Measurements from ENCODE around the gene ICE2. TPM values are rescaled to one million over a fixed set of nuclear protein-coding genes. Genes with fewer than 3 reads are reported as not detected.

ICE2 gene
- total RNA-seq, 4 donors from 2014 or later = 22.2 to 36.4 (median 26.2) TPM

- ATAC-seq (ENCODE audit: low FRiP score) = peak; percentile 70
- no peak for TF ChIP-seq CTCF (IDR thresholded peaks at IDR 0.05)
- DNase-seq (ENCODE audit: low spot score) = no peak
Measured at GRCh38 chr15:60390871-60391501, 88.0 kb downstream of the ICE2 start.

DNA sequence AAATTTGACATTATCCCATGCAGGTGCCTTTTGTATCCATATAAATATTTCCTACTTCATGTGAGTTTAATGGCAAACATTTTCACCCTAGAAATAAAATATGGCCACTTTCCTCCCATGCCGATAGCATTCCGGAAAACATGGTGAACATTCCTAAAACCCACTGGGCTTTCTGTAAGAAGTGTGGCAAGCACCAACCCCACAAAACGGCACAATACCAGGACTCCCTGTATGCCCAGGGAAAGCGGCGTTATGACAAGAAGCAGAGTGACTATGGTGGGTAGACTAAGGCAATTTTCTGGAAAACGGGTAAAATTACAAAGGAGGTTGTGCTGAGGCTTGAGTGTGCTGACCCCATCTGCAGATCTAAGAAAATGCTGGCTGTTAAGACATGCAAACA lies 88.7 kb downstream of the ICE2 start:
- ATAC-seq (ENCODE audit: low FRiP score) (no peak), DNase-seq (ENCODE audit: low spot score) (no peak)
- TF ChIP-seq CTCF (IDR thresholded peaks at IDR 0.05) = no peak

- DNase-seq (ENCODE audit: low spot score) (no peak), ATAC-seq (ENCODE audit: low FRiP score) (no peak)
- no peak for TF ChIP-seq CTCF (IDR thresholded peaks at IDR 0.05)
Measured at GRCh38 chr15:60389261-60390077, 89.5 kb downstream of the ICE2 start.

- TF ChIP-seq CTCF (IDR thresholded peaks at IDR 0.05) = no peak
- ATAC-seq (ENCODE audit: low FRiP score) (no peak), DNase-seq (ENCODE audit: low spot score) (no peak)
Measured at GRCh38 chr15:60387321-60387720, 91.6 kb downstream of the ICE2 start.

DNA sequence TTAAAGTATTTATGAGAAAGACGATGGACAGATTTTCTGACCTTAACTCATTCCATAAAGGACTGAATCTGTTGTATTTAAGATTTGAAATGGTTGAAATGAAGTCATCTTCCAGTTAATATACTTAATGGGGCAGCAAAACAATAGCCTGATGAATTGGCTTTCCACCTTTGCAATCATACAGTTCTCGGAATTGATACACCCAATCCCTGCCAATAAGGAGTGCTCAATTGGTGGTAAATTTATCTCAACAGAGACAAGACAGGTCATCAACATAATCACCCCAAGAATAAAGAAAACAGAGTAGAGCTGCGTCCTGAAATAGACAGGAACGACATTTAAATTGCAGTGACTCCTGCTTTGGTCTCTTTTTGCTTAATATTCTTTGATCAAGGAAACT lies 92.3 kb downstream of the ICE2 start:
- no peak for ATAC-seq (ENCODE audit: low FRiP score)
- no peak for TF ChIP-seq CTCF (IDR thresholded peaks at IDR 0.05)
- no peak for DNase-seq (ENCODE audit: low spot score)

DNA sequence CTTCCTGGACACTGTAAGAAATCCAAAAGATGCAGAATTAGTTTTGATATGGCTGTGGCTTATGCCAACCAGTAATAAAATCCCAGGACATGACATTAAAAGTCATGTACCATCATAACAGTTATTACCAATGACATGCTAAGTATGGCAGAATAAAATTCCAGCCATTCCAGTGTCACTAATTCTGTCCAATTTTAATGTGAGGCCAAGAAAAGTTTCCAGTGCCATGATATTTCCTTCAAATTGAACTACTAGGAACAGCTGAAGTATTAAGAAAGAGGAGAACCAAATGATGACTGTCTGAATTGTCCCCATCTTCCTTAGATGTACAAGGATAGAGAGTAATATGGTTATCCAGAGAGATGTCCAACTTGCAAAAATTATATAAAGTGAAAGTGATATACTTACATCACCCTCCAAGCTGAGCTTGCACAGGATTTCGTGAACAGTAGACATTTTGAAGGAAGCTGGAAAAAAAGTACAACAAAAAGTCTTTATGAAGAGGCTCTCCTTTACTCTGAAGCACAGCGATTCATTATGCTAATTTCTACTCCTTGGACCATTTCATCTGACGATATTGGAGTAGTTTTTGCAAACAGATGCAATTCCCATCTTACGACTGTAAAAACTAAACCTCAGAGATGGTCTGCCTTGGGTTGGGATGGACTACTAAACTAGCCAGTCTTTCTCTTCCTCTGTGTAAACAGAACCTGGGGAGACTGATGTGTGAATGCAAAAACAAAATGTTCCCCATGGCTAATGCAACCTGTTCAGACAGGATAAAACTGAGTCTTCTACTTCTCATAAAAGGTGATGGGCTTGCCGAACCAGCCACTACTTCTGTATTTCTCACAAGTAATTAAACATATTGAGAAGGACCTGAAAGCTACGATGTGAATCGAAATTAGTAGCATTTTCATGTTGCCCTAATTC lies 93.1 kb downstream of the ICE2 start:
- ATAC-seq (ENCODE audit: low FRiP score) (no peak), DNase-seq (ENCODE audit: low spot score) (no peak)
- TF ChIP-seq CTCF (IDR thresholded peaks at IDR 0.05) = no peak
